Gastrocnemius medialis (tissue), 4 donors: ENCODE measurements around the gene SERPINE1.

ENCODE experiments used
- CTCF ChIP-seq, 5 experiments: fragments of 450-650 bp in 3 of 5; fragments of 200-600 bp in 2 of 5; sonication (generic) in 2 of 5; IDR thresholded peaks in 4 of 5; conservative IDR thresholded peaks in 1 of 5; 1 replicate in 4 of 5; 2 replicates in 1 of 5; pipeline ENCODE4 v1.5.1; 2016 to 2019; ENCODE audit warnings: antibody characterized with exemption in 5 of 5, mild to moderate bottlenecking in 3 of 5, moderate library complexity in 3 of 5
- POLR2A ChIP-seq, 2 donors: fragments of 450-650 bp; IDR thresholded peaks; one replicate each; pipeline ENCODE4 v1.6.1; 2017; ENCODE audit warnings: antibody characterized with exemption in 2 of 2, mild to moderate bottlenecking in 2 of 2, moderate library complexity in 2 of 2

DNA sequence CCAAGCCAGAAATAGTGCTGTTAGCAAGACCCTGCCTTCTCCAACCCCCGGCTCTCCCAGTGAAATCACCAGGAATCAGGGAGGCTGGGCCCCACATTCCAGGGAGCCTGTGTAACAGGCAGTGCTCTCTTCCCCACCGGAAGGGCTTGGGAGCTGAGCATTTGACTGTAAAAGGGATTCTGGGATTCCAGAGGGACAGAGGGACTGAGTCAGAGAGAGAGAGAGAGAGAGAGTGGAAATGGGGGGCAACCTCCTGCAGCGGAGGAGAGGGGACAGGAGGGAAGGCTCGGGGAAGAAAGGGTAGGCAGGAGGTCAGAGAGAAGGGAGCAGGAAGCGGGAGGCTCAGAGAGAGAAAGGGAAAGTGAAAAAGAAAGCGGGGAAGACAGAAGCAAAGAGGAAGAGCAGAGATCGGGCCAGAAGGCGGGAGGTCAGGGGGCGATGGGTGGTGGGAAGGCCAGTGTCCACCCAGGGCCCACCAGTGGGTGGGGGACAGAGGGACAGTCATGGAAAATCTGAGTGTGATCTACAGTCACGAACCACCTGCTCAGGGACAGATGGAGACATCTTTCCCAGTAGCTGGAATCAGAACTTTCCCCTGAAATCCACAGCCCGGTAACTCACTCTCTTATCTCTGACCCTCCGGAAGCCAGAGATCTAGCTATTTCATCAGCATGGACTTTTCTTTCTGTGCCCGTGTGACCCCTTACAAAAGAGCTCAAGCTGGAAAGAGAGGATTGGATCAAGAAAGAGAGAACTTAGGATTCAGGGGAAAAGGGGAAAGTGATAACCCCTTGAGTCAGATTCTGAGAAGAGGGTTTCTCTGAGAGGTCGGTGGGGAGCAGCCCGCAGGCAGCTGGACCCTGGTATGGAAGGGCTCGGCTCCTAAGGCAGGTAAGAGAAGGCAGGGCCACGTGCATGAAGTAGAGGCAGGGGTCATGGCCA is 4.6 kb upstream of the SERPINE1 start:
- TF ChIP-seq POLR2A (IDR thresholded peaks at IDR 0.05) (no peak), CTCF (IDR thresholded peaks at IDR 0.05 in 4 of 5, conservative IDR thresholded peaks at IDR 0.05 in 1 of 5) (no peak)
